Measurements from ENCODE around the gene UBXN7. TPM values are rescaled to one million over a fixed set of nuclear protein-coding genes. Genes with fewer than 3 reads are reported as not detected.

Gene UBXN7
- total RNA-seq, 1 experiment from 2014 or later, result 67.0 TPM

DNA sequence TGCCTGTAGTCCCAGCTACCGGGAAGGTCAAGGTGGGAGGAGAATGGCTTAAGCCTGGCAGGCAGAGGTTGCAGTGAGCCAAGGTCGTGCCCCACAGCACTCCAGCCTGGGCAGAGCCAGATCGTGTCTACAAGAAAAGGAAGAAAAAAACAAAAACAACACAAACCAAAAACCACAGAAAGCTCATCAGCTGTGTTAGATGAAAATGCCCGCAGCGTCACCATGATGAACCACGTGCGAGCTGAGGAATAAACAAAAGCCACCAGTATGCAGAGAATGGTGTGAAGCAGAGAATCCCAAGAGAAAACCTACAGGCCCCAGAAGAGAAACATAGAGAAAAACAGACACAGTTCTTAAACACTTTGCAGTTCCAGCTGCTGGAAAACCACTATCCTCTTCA lies 74.3 kb downstream of the UBXN7 start:
- no peak for ATAC-seq
- H3K36me3 ChIP-seq (ENCODE audit: control insufficient read depth in 1 of 2, insufficient read depth in 2 of 2, low read length in 2 of 2), result peaks cover 16 to 38% of the 10 kb centered on the region in 2 experiments; a peak in 3 of 4 replicates

More for the DNA sequence above, 74.3 kb downstream of the UBXN7 start:
- intact Hi-C loops (cut with micrococcal nuclease), result no loop called here
- Histone ChIP-seq H3K9me3 (ENCODE audit: control insufficient read depth in 1 of 2, insufficient read depth in 1 of 2, low read depth in 1 of 2, low read length in 2 of 2) (no peaks in the 10 kb centered on the region), H4K20me1 (ENCODE audit: insufficient read depth) (no peaks in the 10 kb centered on the region), H2AFZ (ENCODE audit: low read depth, low read length, poor library complexity, severe bottlenecking) (no peak overlapping the region), H3K27ac (ENCODE audit: low read depth, low read length) (no peak overlapping the region), H3K4me3 (replicated peaks in 1 of 2; ENCODE audit: low read depth in 1 of 2, low read length in 2 of 2) (no peak overlapping the region), H3K9me2 (ENCODE audit: insufficient read depth) (no peaks in the 10 kb centered on the region), H3K79me2 (ENCODE audit: insufficient read depth, low read length) (no peaks in the 10 kb centered on the region), H3K27me3 (ENCODE audit: insufficient read depth, low read length) (no peaks in the 10 kb centered on the region), H3K4me1 (ENCODE audit: control insufficient read depth in 1 of 2, insufficient read depth in 2 of 2, low read length in 2 of 2) (no peaks in the 10 kb centered on the region), H3K4me2 (ENCODE audit: low read length) (no peak overlapping the region), H3K9ac (ENCODE audit: low read length) (no peak overlapping the region)
- no TSS peak for BruUV-seq (replicated peaks)
- POLR2A ChIA-PET, result no interaction called here
- TF ChIP-seq, protein P1, sequence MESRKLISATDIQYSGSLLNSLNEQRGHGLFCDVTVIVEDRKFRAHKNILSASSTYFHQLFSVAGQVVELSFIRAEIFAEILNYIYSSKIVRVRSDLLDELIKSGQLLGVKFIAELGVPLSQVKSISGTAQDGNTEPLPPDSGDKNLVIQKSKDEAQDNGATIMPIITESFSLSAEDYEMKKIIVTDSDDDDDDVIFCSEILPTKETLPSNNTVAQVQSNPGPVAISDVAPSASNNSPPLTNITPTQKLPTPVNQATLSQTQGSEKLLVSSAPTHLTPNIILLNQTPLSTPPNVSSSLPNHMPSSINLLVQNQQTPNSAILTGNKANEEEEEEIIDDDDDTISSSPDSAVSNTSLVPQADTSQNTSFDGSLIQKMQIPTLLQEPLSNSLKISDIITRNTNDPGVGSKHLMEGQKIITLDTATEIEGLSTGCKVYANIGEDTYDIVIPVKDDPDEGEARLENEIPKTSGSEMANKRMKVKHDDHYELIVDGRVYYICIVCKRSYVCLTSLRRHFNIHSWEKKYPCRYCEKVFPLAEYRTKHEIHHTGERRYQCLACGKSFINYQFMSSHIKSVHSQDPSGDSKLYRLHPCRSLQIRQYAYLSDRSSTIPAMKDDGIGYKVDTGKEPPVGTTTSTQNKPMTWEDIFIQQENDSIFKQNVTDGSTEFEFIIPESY (IDR thresholded peaks at IDR 0.05; ENCODE audit: extremely low read depth, insufficient replicate concordance, low read length), result no peak
- TF ChIP-seq, protein P2, sequence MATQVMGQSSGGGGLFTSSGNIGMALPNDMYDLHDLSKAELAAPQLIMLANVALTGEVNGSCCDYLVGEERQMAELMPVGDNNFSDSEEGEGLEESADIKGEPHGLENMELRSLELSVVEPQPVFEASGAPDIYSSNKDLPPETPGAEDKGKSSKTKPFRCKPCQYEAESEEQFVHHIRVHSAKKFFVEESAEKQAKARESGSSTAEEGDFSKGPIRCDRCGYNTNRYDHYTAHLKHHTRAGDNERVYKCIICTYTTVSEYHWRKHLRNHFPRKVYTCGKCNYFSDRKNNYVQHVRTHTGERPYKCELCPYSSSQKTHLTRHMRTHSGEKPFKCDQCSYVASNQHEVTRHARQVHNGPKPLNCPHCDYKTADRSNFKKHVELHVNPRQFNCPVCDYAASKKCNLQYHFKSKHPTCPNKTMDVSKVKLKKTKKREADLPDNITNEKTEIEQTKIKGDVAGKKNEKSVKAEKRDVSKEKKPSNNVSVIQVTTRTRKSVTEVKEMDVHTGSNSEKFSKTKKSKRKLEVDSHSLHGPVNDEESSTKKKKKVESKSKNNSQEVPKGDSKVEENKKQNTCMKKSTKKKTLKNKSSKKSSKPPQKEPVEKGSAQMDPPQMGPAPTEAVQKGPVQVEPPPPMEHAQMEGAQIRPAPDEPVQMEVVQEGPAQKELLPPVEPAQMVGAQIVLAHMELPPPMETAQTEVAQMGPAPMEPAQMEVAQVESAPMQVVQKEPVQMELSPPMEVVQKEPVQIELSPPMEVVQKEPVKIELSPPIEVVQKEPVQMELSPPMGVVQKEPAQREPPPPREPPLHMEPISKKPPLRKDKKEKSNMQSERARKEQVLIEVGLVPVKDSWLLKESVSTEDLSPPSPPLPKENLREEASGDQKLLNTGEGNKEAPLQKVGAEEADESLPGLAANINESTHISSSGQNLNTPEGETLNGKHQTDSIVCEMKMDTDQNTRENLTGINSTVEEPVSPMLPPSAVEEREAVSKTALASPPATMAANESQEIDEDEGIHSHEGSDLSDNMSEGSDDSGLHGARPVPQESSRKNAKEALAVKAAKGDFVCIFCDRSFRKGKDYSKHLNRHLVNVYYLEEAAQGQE (IDR thresholded peaks at IDR 0.05; ENCODE audit: low read depth), result no peak
- TF ChIP-seq YY1 (IDR thresholded peaks at IDR 0.05; ENCODE audit: extremely low read depth, insufficient replicate concordance, low read depth, low read length), result no peak
- no peak for TF ChIP-seq CBX3 (IDR thresholded peaks at IDR 0.05; ENCODE audit: low read depth)
- TF ChIP-seq, protein P3, sequence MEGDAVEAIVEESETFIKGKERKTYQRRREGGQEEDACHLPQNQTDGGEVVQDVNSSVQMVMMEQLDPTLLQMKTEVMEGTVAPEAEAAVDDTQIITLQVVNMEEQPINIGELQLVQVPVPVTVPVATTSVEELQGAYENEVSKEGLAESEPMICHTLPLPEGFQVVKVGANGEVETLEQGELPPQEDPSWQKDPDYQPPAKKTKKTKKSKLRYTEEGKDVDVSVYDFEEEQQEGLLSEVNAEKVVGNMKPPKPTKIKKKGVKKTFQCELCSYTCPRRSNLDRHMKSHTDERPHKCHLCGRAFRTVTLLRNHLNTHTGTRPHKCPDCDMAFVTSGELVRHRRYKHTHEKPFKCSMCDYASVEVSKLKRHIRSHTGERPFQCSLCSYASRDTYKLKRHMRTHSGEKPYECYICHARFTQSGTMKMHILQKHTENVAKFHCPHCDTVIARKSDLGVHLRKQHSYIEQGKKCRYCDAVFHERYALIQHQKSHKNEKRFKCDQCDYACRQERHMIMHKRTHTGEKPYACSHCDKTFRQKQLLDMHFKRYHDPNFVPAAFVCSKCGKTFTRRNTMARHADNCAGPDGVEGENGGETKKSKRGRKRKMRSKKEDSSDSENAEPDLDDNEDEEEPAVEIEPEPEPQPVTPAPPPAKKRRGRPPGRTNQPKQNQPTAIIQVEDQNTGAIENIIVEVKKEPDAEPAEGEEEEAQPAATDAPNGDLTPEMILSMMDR (IDR thresholded peaks at IDR 0.05 in 2 of 3, conservative IDR thresholded peaks at IDR 0.05 in 1 of 3; ENCODE audit: borderline replicate concordance in 1 of 3, insufficient read depth in 1 of 3, low read depth in 2 of 3, low read length in 2 of 3), result no peak
- no peak for TF ChIP-seq ZFX (IDR thresholded peaks at IDR 0.05)
- no peak for TF ChIP-seq EGR1 (IDR thresholded peaks at IDR 0.05; ENCODE audit: low read depth)
- TF ChIP-seq POLR2A (IDR thresholded peaks at IDR 0.05; ENCODE audit: borderline replicate concordance, extremely low read depth, insufficient read depth, insufficient read length), result no peak
- no peak for TF ChIP-seq SP1 (IDR thresholded peaks at IDR 0.05; ENCODE audit: low read depth)
- no peak for TF ChIP-seq SIN3A (IDR thresholded peaks at IDR 0.05; ENCODE audit: low read depth)
- TF ChIP-seq TCF7L2 (IDR thresholded peaks at IDR 0.05; ENCODE audit: borderline replicate concordance, extremely low read depth, insufficient read depth, insufficient read length), result no peak
- TF ChIP-seq, protein P4, sequence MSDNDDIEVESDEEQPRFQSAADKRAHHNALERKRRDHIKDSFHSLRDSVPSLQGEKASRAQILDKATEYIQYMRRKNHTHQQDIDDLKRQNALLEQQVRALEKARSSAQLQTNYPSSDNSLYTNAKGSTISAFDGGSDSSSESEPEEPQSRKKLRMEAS (IDR thresholded peaks at IDR 0.05), result no peak
- TF ChIP-seq RAD21 (IDR thresholded peaks at IDR 0.05; ENCODE audit: low read depth), result no peak
- TF ChIP-seq FOSL1 (IDR thresholded peaks at IDR 0.05; ENCODE audit: low read depth), result no peak
- TF ChIP-seq CEBPB (IDR thresholded peaks at IDR 0.05; ENCODE audit: low read depth), result no peak
- no peak for TF ChIP-seq EZH2phosphoT487 (IDR thresholded peaks at IDR 0.05; ENCODE audit: borderline replicate concordance)
- CTCF ChIA-PET, result no interaction called here
- DNase-seq (ENCODE audit: low read depth, low spot score), result no peak
- RAD21 ChIA-PET (ENCODE audit: low non-redundant PET in 1 of 2, low total read pairs in 2 of 2, uncharacterized antibody in 2 of 2, unreplicated experiment in 2 of 2), result no interaction called here
